GM21717 (cell line): ENCODE data around the gene HMG20A.

ENCODE experiments used
- ATAC-seq: cut with Tn5 transposase; IDR thresholded peaks from one replicate; pipeline ENCODE4 v1.9.1; 2021; ENCODE audit warnings: mild to moderate bottlenecking, moderate library complexity; ENCODE audit not compliant: unreplicated experiment

Gene HMG20A

GRCh38 chr15:77496715-77497109 lies 76.0 kb downstream of the HMG20A start:
- no peak for ATAC-seq

GRCh38 chr15:77497110-77497737 lies 76.5 kb downstream of the HMG20A start:
- no peak for ATAC-seq

GRCh38 chr15:77497942-77498361 lies 77.3 kb downstream of the HMG20A start:
- no peak for ATAC-seq

- no peak for ATAC-seq
Observed at GRCh38 chr15:77499087-77499760, 78.5 kb downstream of the HMG20A start.

GRCh38 chr15:77500989-77501388 lies 80.3 kb downstream of the HMG20A start:
- ATAC-seq, result no peak

GRCh38 chr15:77502379-77503095 lies 81.8 kb downstream of the HMG20A start:
- ATAC-seq, result no peak

GRCh38 chr15:77503240-77503639 lies 82.6 kb downstream of the HMG20A start:
- ATAC-seq, result no peak

- ATAC-seq, result no peak
Observed at GRCh38 chr15:77503764-77504163, 83.1 kb downstream of the HMG20A start.

- ATAC-seq, result no peak
Observed at GRCh38 chr15:77504306-77504705, 83.6 kb downstream of the HMG20A start.

- no peak for ATAC-seq
Observed at GRCh38 chr15:77504871-77505270, 84.2 kb downstream of the HMG20A start.

GRCh38 chr15:77505556-77505955 lies 84.9 kb downstream of the HMG20A start:
- no peak for ATAC-seq

GRCh38 chr15:77506311-77507142 lies 85.8 kb downstream of the HMG20A start:
- no peak for ATAC-seq

GRCh38 chr15:77507143-77507897 lies 86.6 kb downstream of the HMG20A start:
- ATAC-seq, result no peak

GRCh38 chr15:77507911-77508310 lies 87.2 kb downstream of the HMG20A start:
- ATAC-seq, result no peak

GRCh38 chr15:77508541-77509243 lies 88.0 kb downstream of the HMG20A start:
- no peak for ATAC-seq

- ATAC-seq, result no peak
Observed at GRCh38 chr15:77510066-77511057, 89.7 kb downstream of the HMG20A start.

- no peak for ATAC-seq
Observed at GRCh38 chr15:77511869-77512268, 91.2 kb downstream of the HMG20A start.

GRCh38 chr15:77513226-77513625 lies 92.5 kb downstream of the HMG20A start:
- no peak for ATAC-seq
